ENCODE results near the gene RTL5. TPM values are rescaled to one million over a fixed set of nuclear protein-coding genes. Genes with fewer than 3 reads are reported as not detected.

Gene RTL5
- polyA plus RNA-seq, 1 of the 3 experiments (the other 2 are of a cell fraction), result 1.8 TPM

DNA sequence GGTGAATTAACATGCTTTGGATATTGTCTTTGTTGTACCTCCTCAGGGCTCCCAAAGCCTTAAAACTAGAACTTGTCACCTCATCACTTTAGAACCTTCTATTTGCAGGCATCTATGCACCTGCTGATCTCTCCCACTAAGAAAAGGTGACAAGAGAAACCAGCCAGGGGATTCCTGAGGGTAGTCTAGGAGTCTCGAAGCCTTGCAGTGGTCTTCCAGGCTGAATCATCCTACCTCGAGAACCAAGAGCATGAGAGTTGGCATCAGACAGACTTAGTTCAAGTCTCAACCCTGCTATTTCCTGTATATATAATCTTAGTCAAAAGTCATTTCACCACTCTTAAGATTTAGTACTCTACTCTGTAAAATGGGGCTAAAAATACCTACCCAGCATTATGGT is 29.6 kb downstream of the RTL5 start:
- H3K4me2 ChIP-seq, result no peak overlapping the region
- H3F3A ChIP-seq (replicated peaks; ENCODE audit: insufficient read depth), result no peaks in the 10 kb centered on the region
- H4K20me1 ChIP-seq (ENCODE audit: insufficient read depth), result no peaks in the 10 kb centered on the region
- no peak overlapping the region for H2AFZ ChIP-seq (ENCODE audit: low read depth)
- peaks cover 0 to 12% of the 10 kb centered on the region in 2 experiments; a peak in 1 of 4 replicates for H3K4me1 ChIP-seq (ENCODE audit: control insufficient read depth in 1 of 2, insufficient read depth in 2 of 2, low read depth in 1 of 2, low read length in 1 of 2)
- ChIA-PET POLR2A (no interaction called here), CTCF (interaction anchor here (1.0 to 1.5 kb wide), 3 partner anchors 24 to 83 kb away, joined by 4 to 5 read pairs (median 4); no protein-coding TSS in a partner anchor)
- no peaks in the 10 kb centered on the region for H3K9me2 ChIP-seq
- H3K36me3 ChIP-seq (replicated peaks in 1 of 2; ENCODE audit: control insufficient read depth in 1 of 2, insufficient read depth in 2 of 2, low read length in 1 of 2), result no peaks in the 10 kb centered on the region
- H3K9ac ChIP-seq, result no peak overlapping the region
- H3K4me3 ChIP-seq (ENCODE audit: low read depth in 2 of 2, low read length in 1 of 2), result no peak overlapping the region
- TF ChIP-seq RFX5 (IDR thresholded peaks at IDR 0.05; ENCODE audit: low read length) (no peak), GABPA (IDR thresholded peaks at IDR 0.05; ENCODE audit: low read depth) (no peak), MAX (IDR thresholded peaks at IDR 0.05; ENCODE audit: low read depth) (no peak), TEAD4 (IDR thresholded peaks at IDR 0.05; ENCODE audit: borderline replicate concordance, insufficient read depth) (no peak), JUND (IDR thresholded peaks at IDR 0.05) (no peak), EZH2phosphoT487 (IDR thresholded peaks at IDR 0.05; ENCODE audit: borderline replicate concordance, low read depth) (no peak), MXI1 (IDR thresholded peaks at IDR 0.05; ENCODE audit: low read depth, low read length) (no peak), CHD2 (IDR thresholded peaks at IDR 0.05; ENCODE audit: low read length, partially characterized antibody) (no peak), CTCF (IDR thresholded peaks at IDR 0.05) (no peak), USF2 (IDR thresholded peaks at IDR 0.05; ENCODE audit: borderline replicate concordance, low read depth, low read length) (no peak), SMC3 (IDR thresholded peaks at IDR 0.05; ENCODE audit: low read depth, low read length) (no peak)
- TF ChIP-seq, protein P1, sequence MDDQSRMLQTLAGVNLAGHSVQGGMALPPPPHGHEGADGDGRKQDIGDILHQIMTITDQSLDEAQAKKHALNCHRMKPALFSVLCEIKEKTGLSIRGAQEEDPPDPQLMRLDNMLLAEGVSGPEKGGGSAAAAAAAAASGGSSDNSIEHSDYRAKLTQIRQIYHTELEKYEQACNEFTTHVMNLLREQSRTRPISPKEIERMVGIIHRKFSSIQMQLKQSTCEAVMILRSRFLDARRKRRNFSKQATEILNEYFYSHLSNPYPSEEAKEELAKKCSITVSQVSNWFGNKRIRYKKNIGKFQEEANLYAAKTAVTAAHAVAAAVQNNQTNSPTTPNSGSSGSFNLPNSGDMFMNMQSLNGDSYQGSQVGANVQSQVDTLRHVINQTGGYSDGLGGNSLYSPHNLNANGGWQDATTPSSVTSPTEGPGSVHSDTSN (IDR thresholded peaks at IDR 0.05), result no peak
- TF ChIP-seq, protein P2, sequence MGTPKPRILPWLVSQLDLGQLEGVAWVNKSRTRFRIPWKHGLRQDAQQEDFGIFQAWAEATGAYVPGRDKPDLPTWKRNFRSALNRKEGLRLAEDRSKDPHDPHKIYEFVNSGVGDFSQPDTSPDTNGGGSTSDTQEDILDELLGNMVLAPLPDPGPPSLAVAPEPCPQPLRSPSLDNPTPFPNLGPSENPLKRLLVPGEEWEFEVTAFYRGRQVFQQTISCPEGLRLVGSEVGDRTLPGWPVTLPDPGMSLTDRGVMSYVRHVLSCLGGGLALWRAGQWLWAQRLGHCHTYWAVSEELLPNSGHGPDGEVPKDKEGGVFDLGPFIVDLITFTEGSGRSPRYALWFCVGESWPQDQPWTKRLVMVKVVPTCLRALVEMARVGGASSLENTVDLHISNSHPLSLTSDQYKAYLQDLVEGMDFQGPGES (IDR thresholded peaks at IDR 0.05; ENCODE audit: low read depth, low read length), result no peak
- H3K27me3 ChIP-seq (ENCODE audit: insufficient read depth), result no peaks in the 10 kb centered on the region; the same call in 1 of the 2 replicates
- no peaks in the 10 kb centered on the region for H3K9me3 ChIP-seq
- 48% methylated on average over 2 of the region's 2 CpGs for WGBS (ENCODE audit: low lambda C conversion rate)
- no peaks in the 10 kb centered on the region for H3K79me2 ChIP-seq (ENCODE audit: insufficient read depth)
- DNase-seq, result no peak
- H3K27ac ChIP-seq (ENCODE audit: low read depth in 2 of 2, low read length in 1 of 2), result no peak overlapping the region
